Panc1 (cell line): ENCODE measurements around the gene DSCAML1.

Experiments used
- CTCF ChIP-seq: fragments of 450-650 bp; IDR thresholded peaks from 2 replicates; pipeline ENCODE4 v1.5.1; 2017; ENCODE audit warnings: mild to moderate bottlenecking
- POLR2AphosphoS5 ChIP-seq: IDR thresholded peaks from 2 replicates; pipeline ENCODE4 v1.6.1; 2012; ENCODE audit warnings: mild to moderate bottlenecking, low read depth, low read length, moderate library complexity
- SIN3A ChIP-seq: IDR thresholded peaks from 2 replicates; pipeline ENCODE4 v1.6.1; 2012; ENCODE audit warnings: low read depth, mild to moderate bottlenecking, low read length, moderate library complexity, borderline replicate concordance; ENCODE audit not compliant: insufficient read depth
- TF ChIP-seq, protein P1 (sequence below), 2 experiments: IDR thresholded peaks; 2 replicates each; pipeline ENCODE4 v1.6.1; 2011 to 2012; ENCODE audit warnings: low read depth in 2 of 2, control low read depth in 1 of 2, low read length in 1 of 2, mild to moderate bottlenecking in 1 of 2, moderate library complexity in 1 of 2; ENCODE audit not compliant: insufficient read depth in 1 of 2

GRCh38 chr11:117723277-117724024 is 73.6 kb downstream of the DSCAML1 start:
- TF ChIP-seq CTCF (no peak), SIN3A (no peak), POLR2AphosphoS5 (no peak)
- TF ChIP-seq, protein P1, sequence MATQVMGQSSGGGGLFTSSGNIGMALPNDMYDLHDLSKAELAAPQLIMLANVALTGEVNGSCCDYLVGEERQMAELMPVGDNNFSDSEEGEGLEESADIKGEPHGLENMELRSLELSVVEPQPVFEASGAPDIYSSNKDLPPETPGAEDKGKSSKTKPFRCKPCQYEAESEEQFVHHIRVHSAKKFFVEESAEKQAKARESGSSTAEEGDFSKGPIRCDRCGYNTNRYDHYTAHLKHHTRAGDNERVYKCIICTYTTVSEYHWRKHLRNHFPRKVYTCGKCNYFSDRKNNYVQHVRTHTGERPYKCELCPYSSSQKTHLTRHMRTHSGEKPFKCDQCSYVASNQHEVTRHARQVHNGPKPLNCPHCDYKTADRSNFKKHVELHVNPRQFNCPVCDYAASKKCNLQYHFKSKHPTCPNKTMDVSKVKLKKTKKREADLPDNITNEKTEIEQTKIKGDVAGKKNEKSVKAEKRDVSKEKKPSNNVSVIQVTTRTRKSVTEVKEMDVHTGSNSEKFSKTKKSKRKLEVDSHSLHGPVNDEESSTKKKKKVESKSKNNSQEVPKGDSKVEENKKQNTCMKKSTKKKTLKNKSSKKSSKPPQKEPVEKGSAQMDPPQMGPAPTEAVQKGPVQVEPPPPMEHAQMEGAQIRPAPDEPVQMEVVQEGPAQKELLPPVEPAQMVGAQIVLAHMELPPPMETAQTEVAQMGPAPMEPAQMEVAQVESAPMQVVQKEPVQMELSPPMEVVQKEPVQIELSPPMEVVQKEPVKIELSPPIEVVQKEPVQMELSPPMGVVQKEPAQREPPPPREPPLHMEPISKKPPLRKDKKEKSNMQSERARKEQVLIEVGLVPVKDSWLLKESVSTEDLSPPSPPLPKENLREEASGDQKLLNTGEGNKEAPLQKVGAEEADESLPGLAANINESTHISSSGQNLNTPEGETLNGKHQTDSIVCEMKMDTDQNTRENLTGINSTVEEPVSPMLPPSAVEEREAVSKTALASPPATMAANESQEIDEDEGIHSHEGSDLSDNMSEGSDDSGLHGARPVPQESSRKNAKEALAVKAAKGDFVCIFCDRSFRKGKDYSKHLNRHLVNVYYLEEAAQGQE (IDR thresholded peaks at IDR 0.05; ENCODE audit: insufficient read depth in 1 of 2, low read depth in 2 of 2, low read length in 1 of 2) = no peak
